H1 (cell line): ENCODE measurements around the gene ABCA6.

Experiments
- CHD1 ChIP-seq: IDR thresholded peaks from 2 replicates; pipeline ENCODE4 v1.6.1; 2012; ENCODE audit warnings: low read depth, low read length, improper control_type of control experiment
- CREB1 ChIP-seq: IDR thresholded peaks from 2 replicates; pipeline ENCODE4 v1.6.1; 2012; ENCODE audit warnings: inconsistent platforms
- CTCF ChIP-seq, 3 experiments: IDR thresholded peaks; 1 replicate in 2 of 3; 2 replicates in 1 of 3; pipeline versions ENCODE4 v1.5.1 to v1.6.1; 2011; ENCODE audit warnings: low read length in 3 of 3, mild to moderate bottlenecking in 3 of 3, inconsistent platforms in 2 of 3, low read depth in 1 of 3, moderate library complexity in 1 of 3; ENCODE audit not compliant: insufficient read depth in 1 of 3; ENCODE audit errors: control extremely low read depth in 1 of 3
- GABPA ChIP-seq: IDR thresholded peaks from 2 replicates; pipeline ENCODE4 v1.6.1; 2011; ENCODE audit warnings: mild to moderate bottlenecking, low read length, moderate library complexity, borderline replicate concordance; ENCODE audit not compliant: insufficient read depth
- PHF8 ChIP-seq: fragments of 200-600 bp; sonication (generic); conservative IDR thresholded peaks from 2 replicates; pipeline ENCODE4 v1.7.1; 2012; ENCODE audit warnings: low read depth, mild to moderate bottlenecking, inconsistent platforms, low read length, moderate library complexity
- POLR2A ChIP-seq, 2 experiments: IDR thresholded peaks; 1 replicate in 1 of 2; 2 replicates in 1 of 2; pipeline ENCODE4 v1.6.1; 2011; ENCODE audit warnings: low read depth in 2 of 2, low read length in 2 of 2, mild to moderate bottlenecking in 2 of 2; ENCODE audit errors: control extremely low read depth in 1 of 2
- POLR2AphosphoS5 ChIP-seq: IDR thresholded peaks from 2 replicates; pipeline ENCODE4 v1.6.1; 2011; ENCODE audit warnings: low read depth, low read length
- RNF2 ChIP-seq: fragments of 200-900, 300-1000 bp; sonication (generic); IDR thresholded peaks from 2 replicates; pipeline ENCODE4 v1.7.1; 2016; ENCODE audit warnings: borderline replicate concordance, low read depth, mild to moderate bottlenecking, antibody characterized with exemption, low read length; ENCODE audit not compliant: poor library complexity, severe bottlenecking; ENCODE audit errors: missing control alignments
- SP1 ChIP-seq: IDR thresholded peaks from 2 replicates; pipeline ENCODE4 v1.6.1; 2011; ENCODE audit warnings: low read depth, low read length
- TAF1 ChIP-seq: IDR thresholded peaks from 2 replicates; pipeline ENCODE4 v1.6.1; 2011; ENCODE audit warnings: mild to moderate bottlenecking, low read depth, low read length
- USF2 ChIP-seq: IDR thresholded peaks from 2 replicates; pipeline ENCODE4 v1.6.1; 2011; ENCODE audit warnings: low read length, improper control_type of control experiment

GRCh38 chr17:69082696-69083095 lies 59.0 kb downstream of the ABCA6 start:
- TF ChIP-seq CTCF (IDR thresholded peaks at IDR 0.05; ENCODE audit: control extremely low read depth in 1 of 3, insufficient read depth in 1 of 3, low read depth in 1 of 3, low read length in 3 of 3) (no peak), CHD1 (no peak), SP1 (no peak), CREB1 (no peak), GABPA (no peak), POLR2A (IDR thresholded peaks at IDR 0.05; ENCODE audit: control extremely low read depth in 1 of 2, low read depth in 2 of 2, low read length in 2 of 2) (no peak), POLR2AphosphoS5 (no peak), USF2 (no peak), PHF8 (no peak), TAF1 (no peak), RNF2 (no peak)
